Thyroid gland (tissue), 4 donors: ENCODE results near the gene GALNT18.

ENCODE experiments used
- POLR2A ChIP-seq, 2 donors: fragments of 450-650 bp; IDR thresholded peaks; one replicate each; pipeline ENCODE4 v1.6.1; 2017; ENCODE audit warnings: antibody characterized with exemption in 2 of 2, mild to moderate bottlenecking in 2 of 2, moderate library complexity in 1 of 2
- TF ChIP-seq, protein P1 (sequence below), 6 experiments: fragments of 200-600 bp in 3 of 6; fragments of 450-650 bp in 3 of 6; sonication (generic) in 3 of 6; IDR thresholded peaks; one replicate each; pipeline ENCODE4 v1.5.1; 2016 to 2019; ENCODE audit warnings: antibody characterized with exemption in 6 of 6, mild to moderate bottlenecking in 2 of 6, inconsistent platforms in 1 of 6, moderate library complexity in 1 of 6

DNA sequence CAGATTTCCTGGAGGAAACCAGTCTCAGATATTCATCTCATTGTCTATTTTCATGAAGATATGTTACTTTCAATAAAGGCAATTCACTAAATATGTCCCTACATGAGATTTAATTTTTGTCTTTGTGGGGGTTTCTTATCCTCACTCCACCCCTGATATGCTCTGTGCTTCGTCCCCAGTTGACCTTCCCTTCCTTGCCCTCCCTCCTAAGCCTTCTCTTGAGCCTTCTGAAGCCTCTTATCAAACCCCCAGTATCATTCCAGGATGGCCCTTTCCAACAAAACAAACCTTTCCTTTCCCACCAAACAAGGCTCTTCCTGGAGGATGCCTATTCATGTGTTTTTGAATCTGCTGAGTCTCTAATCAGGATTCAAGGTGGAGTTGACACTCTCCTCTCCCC is 313.6 kb downstream of the GALNT18 start:
- TF ChIP-seq, protein P1, sequence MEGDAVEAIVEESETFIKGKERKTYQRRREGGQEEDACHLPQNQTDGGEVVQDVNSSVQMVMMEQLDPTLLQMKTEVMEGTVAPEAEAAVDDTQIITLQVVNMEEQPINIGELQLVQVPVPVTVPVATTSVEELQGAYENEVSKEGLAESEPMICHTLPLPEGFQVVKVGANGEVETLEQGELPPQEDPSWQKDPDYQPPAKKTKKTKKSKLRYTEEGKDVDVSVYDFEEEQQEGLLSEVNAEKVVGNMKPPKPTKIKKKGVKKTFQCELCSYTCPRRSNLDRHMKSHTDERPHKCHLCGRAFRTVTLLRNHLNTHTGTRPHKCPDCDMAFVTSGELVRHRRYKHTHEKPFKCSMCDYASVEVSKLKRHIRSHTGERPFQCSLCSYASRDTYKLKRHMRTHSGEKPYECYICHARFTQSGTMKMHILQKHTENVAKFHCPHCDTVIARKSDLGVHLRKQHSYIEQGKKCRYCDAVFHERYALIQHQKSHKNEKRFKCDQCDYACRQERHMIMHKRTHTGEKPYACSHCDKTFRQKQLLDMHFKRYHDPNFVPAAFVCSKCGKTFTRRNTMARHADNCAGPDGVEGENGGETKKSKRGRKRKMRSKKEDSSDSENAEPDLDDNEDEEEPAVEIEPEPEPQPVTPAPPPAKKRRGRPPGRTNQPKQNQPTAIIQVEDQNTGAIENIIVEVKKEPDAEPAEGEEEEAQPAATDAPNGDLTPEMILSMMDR (IDR thresholded peaks at IDR 0.05), result no peak
- no peak for TF ChIP-seq POLR2A (IDR thresholded peaks at IDR 0.05)
